ENCODE measurements around the gene RNF19B. TPM values are rescaled to one million over a fixed set of nuclear protein-coding genes. Genes with fewer than 3 reads are reported as not detected.
A peak's percentile ranks its signal among the peaks of the same experiment; 100 is the strongest.

The RNF19B gene
- total RNA-seq, 1 donor from 2014 or later = 14.2 TPM

GRCh38 chr1:32904797-32905196, 59.8 kb downstream of the RNF19B start:
- H3K79me2 ChIP-seq (ENCODE audit: low read depth) = no peaks in the 10 kb centered on the region
- H3K4me3 ChIP-seq = no peak overlapping the region
- Mint-ChIP-seq H3K4me1 (peaks cover 5% of the 10 kb centered on the region), H3K36me3 (no peaks in the 10 kb centered on the region), H3K27me3 (ENCODE audit: insufficient read depth, low read depth) (peaks cover 34% of the 10 kb centered on the region), H3K27ac (no peak overlapping the region), H3K4me3 (no peak overlapping the region), H3K9me3 (peaks cover 2% of the 10 kb centered on the region)
- DNase-seq (ENCODE audit: low spot score) = no peak
- H3K36me3 ChIP-seq = no peaks in the 10 kb centered on the region
- no peak overlapping the region for H3K27ac ChIP-seq
- H3K4me2 ChIP-seq = no peak overlapping the region
- no peak overlapping the region for H3K9ac ChIP-seq
- H3F3A ChIP-seq (ENCODE audit: low read depth) = peaks cover 15% of the 10 kb centered on the region
- H3K27me3 ChIP-seq = peaks cover 41% of the 10 kb centered on the region
- H3K4me1 ChIP-seq = peaks cover 9% of the 10 kb centered on the region
- no peaks in the 10 kb centered on the region for H3K9me3 ChIP-seq (ENCODE audit: low read depth)
- peaks cover 3% of the 10 kb centered on the region for H4K20me1 ChIP-seq (ENCODE audit: low read depth)
- TF ChIP-seq EZH2phosphoT487 (IDR thresholded peaks at IDR 0.05) = no peak
- TF ChIP-seq, protein P1, sequence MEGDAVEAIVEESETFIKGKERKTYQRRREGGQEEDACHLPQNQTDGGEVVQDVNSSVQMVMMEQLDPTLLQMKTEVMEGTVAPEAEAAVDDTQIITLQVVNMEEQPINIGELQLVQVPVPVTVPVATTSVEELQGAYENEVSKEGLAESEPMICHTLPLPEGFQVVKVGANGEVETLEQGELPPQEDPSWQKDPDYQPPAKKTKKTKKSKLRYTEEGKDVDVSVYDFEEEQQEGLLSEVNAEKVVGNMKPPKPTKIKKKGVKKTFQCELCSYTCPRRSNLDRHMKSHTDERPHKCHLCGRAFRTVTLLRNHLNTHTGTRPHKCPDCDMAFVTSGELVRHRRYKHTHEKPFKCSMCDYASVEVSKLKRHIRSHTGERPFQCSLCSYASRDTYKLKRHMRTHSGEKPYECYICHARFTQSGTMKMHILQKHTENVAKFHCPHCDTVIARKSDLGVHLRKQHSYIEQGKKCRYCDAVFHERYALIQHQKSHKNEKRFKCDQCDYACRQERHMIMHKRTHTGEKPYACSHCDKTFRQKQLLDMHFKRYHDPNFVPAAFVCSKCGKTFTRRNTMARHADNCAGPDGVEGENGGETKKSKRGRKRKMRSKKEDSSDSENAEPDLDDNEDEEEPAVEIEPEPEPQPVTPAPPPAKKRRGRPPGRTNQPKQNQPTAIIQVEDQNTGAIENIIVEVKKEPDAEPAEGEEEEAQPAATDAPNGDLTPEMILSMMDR (IDR thresholded peaks at IDR 0.05) = no peak
- TF ChIP-seq EZH2 (IDR thresholded peaks at IDR 0.05) = no peak
- no peak overlapping the region for H2AFZ ChIP-seq (replicated peaks)

GRCh38 chr1:32903991-32904785, 60.4 kb downstream of the RNF19B start:
- Histone ChIP-seq H4K20me1 (ENCODE audit: low read depth) (peaks cover 5% of the 10 kb centered on the region), H3K27ac (no peak overlapping the region), H3K9me3 (ENCODE audit: low read depth) (no peaks in the 10 kb centered on the region), H3K9ac (no peak overlapping the region), H3K27me3 (peaks cover 47% of the 10 kb centered on the region), H3K4me2 (no peak overlapping the region), H3K36me3 (no peaks in the 10 kb centered on the region), H3K79me2 (ENCODE audit: low read depth) (no peaks in the 10 kb centered on the region), H3F3A (ENCODE audit: low read depth) (peaks cover 15% of the 10 kb centered on the region), H2AFZ (replicated peaks) (no peak overlapping the region), H3K4me1 (peaks cover 9% of the 10 kb centered on the region), H3K4me3 (no peak overlapping the region)
- no peak overlapping the region for H3K27ac Mint-ChIP-seq
- TF ChIP-seq EZH2 (IDR thresholded peaks at IDR 0.05) = no peak
- TF ChIP-seq, protein P1 (IDR thresholded peaks at IDR 0.05) = no peak
- TF ChIP-seq EZH2phosphoT487 (IDR thresholded peaks at IDR 0.05) = no peak
- DNase-seq (ENCODE audit: low spot score) = no peak
- H3K36me3 Mint-ChIP-seq = no peaks in the 10 kb centered on the region
- H3K27me3 Mint-ChIP-seq (ENCODE audit: insufficient read depth, low read depth) = peaks cover 40% of the 10 kb centered on the region
- H3K4me3 Mint-ChIP-seq = no peak overlapping the region
- H3K4me1 Mint-ChIP-seq = peaks cover 5% of the 10 kb centered on the region
- H3K9me3 Mint-ChIP-seq = peaks cover 2% of the 10 kb centered on the region

DNA sequence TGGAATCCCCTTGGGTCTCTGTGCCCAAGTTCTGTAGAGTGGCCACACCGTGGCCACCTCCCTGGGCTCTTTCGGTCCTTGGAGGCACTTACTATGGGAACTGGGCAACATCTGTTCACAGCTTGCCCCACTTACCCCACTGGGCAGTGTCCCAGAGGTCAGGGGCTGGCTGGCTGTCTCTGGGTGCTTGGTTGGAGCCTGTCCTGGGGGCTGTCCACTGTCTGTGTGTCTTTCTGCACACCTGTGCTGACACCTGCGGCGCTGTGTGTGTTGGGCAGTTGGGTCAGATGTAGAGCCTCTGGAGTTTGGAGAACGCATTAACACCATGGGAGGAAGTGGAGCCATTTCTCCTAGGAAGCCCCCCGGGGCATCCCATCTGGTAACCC, 62.1 kb downstream of the RNF19B start:
- Histone ChIP-seq H3K4me3 (no peak overlapping the region), H3K27me3 (peaks cover 57% of the 10 kb centered on the region), H3K9ac (no peak overlapping the region), H3F3A (ENCODE audit: low read depth) (peaks cover 15% of the 10 kb centered on the region), H3K27ac (no peak overlapping the region), H3K4me2 (no peak overlapping the region), H2AFZ (replicated peaks) (no peak overlapping the region), H3K36me3 (no peaks in the 10 kb centered on the region), H3K4me1 (peaks cover 7% of the 10 kb centered on the region), H3K9me3 (ENCODE audit: low read depth) (no peaks in the 10 kb centered on the region), H4K20me1 (ENCODE audit: low read depth) (peaks cover 5% of the 10 kb centered on the region), H3K79me2 (ENCODE audit: low read depth) (no peaks in the 10 kb centered on the region)
- H3K36me3 Mint-ChIP-seq = no peaks in the 10 kb centered on the region
- peaks cover 45% of the 10 kb centered on the region for H3K27me3 Mint-ChIP-seq (ENCODE audit: insufficient read depth, low read depth)
- no peak overlapping the region for H3K27ac Mint-ChIP-seq
- TF ChIP-seq EZH2phosphoT487 (IDR thresholded peaks at IDR 0.05) = no peak
- TF ChIP-seq EZH2 (IDR thresholded peaks at IDR 0.05) = no peak
- TF ChIP-seq, protein P1 (IDR thresholded peaks at IDR 0.05) = no peak
- peak overlapping the region; percentile 82 for H3K4me3 Mint-ChIP-seq
- H3K4me1 Mint-ChIP-seq = peaks cover 5% of the 10 kb centered on the region
- H3K9me3 Mint-ChIP-seq = peaks cover 2% of the 10 kb centered on the region
- DNase-seq (ENCODE audit: low spot score) = no peak
